Effector memory CD4-positive, alpha-beta T cell (primary cell): Measurements from ENCODE around the gene CDH23.

Source experiments
- DNase-seq, 3 donors: peaks; one replicate each; pipeline ENCODE4 v3.0.0-alpha.2; 2020
- H3K27ac ChIP-seq: 2 replicates; pipeline ENCODE4 v1.7.0; 2013; ENCODE audit warnings: mild to moderate bottlenecking, low read length, moderate library complexity; ENCODE audit not compliant: insufficient read depth, poor library complexity, severe bottlenecking
- H3K27me3 ChIP-seq: replicated peaks from 2 replicates; pipeline ENCODE4 v1.7.0; 2013; ENCODE audit warnings: mild to moderate bottlenecking, low read length; ENCODE audit not compliant: insufficient read depth, control insufficient read depth, poor library complexity, severe bottlenecking
- H3K36me3 ChIP-seq: 2 replicates; pipeline ENCODE4 v1.7.0; 2013; ENCODE audit warnings: mild to moderate bottlenecking, low read length, moderate library complexity; ENCODE audit not compliant: control insufficient read depth, insufficient read depth
- H3K4me1 ChIP-seq: 2 replicates; pipeline ENCODE4 v1.7.0; 2013; ENCODE audit warnings: low read length, mild to moderate bottlenecking; ENCODE audit not compliant: control insufficient read depth, insufficient read depth, poor library complexity, severe bottlenecking
- H3K4me3 ChIP-seq: 2 replicates; pipeline ENCODE4 v1.7.0; 2013; ENCODE audit warnings: low read length, low read depth, mild to moderate bottlenecking; ENCODE audit not compliant: insufficient read depth, poor library complexity, severe bottlenecking
- H3K9me3 ChIP-seq: 2 replicates; pipeline ENCODE4 v1.7.0; 2013; ENCODE audit warnings: mild to moderate bottlenecking, low read length, moderate library complexity; ENCODE audit not compliant: control insufficient read depth

CDH23 gene

DNA sequence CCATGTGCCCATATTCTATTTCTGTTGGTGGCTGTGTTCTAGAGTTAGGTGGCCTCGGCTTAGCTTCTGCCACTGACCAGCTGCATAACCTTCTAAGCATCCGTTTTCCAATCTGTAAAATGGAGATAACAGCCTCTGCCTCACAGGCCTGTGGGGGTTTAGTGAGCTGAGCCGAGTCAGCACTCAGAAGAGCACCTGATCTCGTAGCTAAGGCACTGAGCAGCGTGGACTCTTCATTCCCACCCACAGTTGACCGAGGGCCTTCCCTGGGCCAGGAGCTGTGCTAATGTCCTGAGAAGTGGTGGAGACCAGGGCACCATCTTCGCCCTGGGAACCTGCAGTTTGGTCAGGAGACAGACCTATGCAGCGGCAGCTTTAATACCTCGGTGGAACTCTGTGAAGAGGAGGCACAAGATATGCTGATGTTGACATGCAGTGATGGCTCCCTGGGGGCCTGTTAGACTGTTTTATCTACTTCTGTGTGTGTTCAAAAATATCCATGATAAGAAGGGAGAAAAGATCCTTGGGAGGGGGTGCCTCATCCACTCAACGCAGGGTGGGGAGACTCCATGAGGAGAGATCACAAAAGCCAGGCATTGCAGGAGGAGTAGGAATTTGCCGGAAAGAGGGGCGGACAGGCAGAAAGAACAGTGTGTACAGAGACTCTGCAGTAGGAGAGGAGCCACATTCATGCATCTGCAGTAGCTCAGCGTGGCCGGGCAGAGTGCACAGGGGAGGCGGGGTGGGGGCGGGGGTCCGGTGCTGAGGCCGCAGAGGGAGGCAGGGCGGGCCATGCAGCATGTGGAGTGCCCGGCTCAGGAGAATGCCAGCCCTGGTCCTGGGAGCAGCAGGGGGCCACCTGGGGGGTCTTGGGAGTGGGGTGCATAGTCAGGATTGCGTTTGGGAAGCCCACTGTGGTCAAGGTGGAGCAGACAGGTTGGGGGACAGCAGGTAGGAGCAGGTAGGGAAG is 186.1 kb downstream of the CDH23 start:
- no peaks in the 10 kb centered on the region for H3K4me1 ChIP-seq
- H3K36me3 ChIP-seq = no peaks in the 10 kb centered on the region
- no peaks in the 10 kb centered on the region for H3K9me3 ChIP-seq
- no peak overlapping the region for H3K27ac ChIP-seq
- H3K27me3 ChIP-seq = peaks cover 1% of the 10 kb centered on the region
- DNase-seq = no peak
- no peak overlapping the region for H3K4me3 ChIP-seq

GRCh38 chr10:71584461-71584860 is 187.7 kb downstream of the CDH23 start:
- Histone ChIP-seq H3K9me3 (no peaks in the 10 kb centered on the region), H3K27ac (no peak overlapping the region), H3K36me3 (no peaks in the 10 kb centered on the region), H3K27me3 (peaks cover 4% of the 10 kb centered on the region), H3K4me3 (no peak overlapping the region), H3K4me1 (no peaks in the 10 kb centered on the region)
- DNase-seq = no peak

- DNase-seq = no peak
- no peaks in the 10 kb centered on the region for H3K36me3 ChIP-seq
- H3K9me3 ChIP-seq = no peaks in the 10 kb centered on the region
- no peak overlapping the region for H3K4me3 ChIP-seq
- H3K4me1 ChIP-seq = no peaks in the 10 kb centered on the region
- peaks cover 4% of the 10 kb centered on the region for H3K27me3 ChIP-seq
- H3K27ac ChIP-seq = no peak overlapping the region
Observed at GRCh38 chr10:71584902-71585563, 188.3 kb downstream of the CDH23 start.

DNA sequence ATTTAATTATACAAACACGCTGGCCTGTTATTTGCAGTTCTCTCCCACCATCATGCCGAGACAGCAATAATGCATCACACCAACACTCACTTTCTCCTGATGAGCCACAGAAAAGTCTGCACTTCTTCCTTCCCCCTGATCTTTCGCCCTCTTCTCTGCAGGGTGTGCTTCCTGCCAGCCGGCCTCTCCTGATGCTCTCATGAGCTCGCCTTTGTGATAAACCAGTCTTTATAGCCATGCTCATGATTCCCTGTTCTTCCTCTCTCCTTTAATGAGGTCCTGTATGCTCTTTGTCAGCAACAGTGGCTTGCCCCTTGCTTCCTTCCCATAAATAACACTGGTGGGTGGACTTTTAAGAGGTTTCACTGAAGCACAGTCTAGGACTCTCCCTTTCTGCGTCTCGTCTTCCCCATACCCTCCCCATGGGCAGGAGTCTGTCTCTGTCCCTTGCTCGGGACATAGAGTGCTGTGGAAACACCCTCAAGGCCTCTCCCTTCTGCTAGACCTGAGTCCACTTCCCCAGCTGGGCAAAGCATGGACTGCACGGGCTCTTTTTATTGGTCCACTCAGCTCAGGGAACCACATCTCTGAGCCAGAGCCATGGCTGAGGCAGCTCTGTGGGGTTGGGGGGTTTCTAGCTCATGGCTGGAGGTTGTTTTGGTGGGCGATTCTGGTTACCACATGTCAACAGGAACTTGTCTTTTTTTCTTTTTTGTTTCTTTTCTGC is 189.0 kb downstream of the CDH23 start:
- H3K9me3 ChIP-seq = no peaks in the 10 kb centered on the region

GRCh38 chr10:71587941-71588573 is 191.3 kb downstream of the CDH23 start:
- Histone ChIP-seq H3K36me3 (no peaks in the 10 kb centered on the region), H3K4me3 (no peak overlapping the region), H3K27ac (no peak overlapping the region), H3K9me3 (no peaks in the 10 kb centered on the region), H3K4me1 (no peaks in the 10 kb centered on the region), H3K27me3 (peaks cover 4% of the 10 kb centered on the region)
- no peak for DNase-seq

More for the DNA sequence above, 189.0 kb downstream of the CDH23 start:
- H3K4me3 ChIP-seq = no peak overlapping the region
- H3K4me1 ChIP-seq = no peaks in the 10 kb centered on the region
- DNase-seq = no peak
- H3K27ac ChIP-seq = no peak overlapping the region
- H3K36me3 ChIP-seq = no peaks in the 10 kb centered on the region
- peaks cover 4% of the 10 kb centered on the region for H3K27me3 ChIP-seq

DNA sequence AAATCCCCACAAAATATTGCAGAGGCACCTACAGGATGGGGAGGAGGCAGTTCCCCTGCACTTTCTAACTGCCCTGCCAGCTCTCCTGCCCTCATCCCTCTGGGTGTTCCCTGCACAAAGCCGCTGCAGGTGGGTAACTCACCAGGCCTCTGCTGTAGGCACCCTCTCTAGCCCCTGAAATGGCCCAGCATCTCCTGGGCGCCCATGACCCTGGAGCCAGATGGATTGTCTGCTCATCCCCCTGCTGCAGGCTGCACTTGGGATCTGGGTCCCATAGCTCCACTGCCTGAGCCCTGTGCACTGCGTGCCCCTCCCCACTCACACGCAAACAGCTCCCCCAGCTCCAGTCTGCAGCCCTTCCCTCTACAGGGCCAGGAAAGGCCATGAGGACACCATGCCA is 192.0 kb downstream of the CDH23 start:
- H3K4me3 ChIP-seq = no peak overlapping the region
- no peaks in the 10 kb centered on the region for H3K9me3 ChIP-seq
- H3K27me3 ChIP-seq = peaks cover 4% of the 10 kb centered on the region
- no peaks in the 10 kb centered on the region for H3K36me3 ChIP-seq
- H3K27ac ChIP-seq = no peak overlapping the region
- no peak for DNase-seq
- no peaks in the 10 kb centered on the region for H3K4me1 ChIP-seq

GRCh38 chr10:71589617-71590551 is 193.2 kb downstream of the CDH23 start:
- Histone ChIP-seq H3K36me3 (no peaks in the 10 kb centered on the region), H3K9me3 (no peaks in the 10 kb centered on the region), H3K4me3 (no peak overlapping the region), H3K4me1 (no peaks in the 10 kb centered on the region), H3K27me3 (peaks cover 4% of the 10 kb centered on the region), H3K27ac (no peak overlapping the region)
- no peak for DNase-seq

DNA sequence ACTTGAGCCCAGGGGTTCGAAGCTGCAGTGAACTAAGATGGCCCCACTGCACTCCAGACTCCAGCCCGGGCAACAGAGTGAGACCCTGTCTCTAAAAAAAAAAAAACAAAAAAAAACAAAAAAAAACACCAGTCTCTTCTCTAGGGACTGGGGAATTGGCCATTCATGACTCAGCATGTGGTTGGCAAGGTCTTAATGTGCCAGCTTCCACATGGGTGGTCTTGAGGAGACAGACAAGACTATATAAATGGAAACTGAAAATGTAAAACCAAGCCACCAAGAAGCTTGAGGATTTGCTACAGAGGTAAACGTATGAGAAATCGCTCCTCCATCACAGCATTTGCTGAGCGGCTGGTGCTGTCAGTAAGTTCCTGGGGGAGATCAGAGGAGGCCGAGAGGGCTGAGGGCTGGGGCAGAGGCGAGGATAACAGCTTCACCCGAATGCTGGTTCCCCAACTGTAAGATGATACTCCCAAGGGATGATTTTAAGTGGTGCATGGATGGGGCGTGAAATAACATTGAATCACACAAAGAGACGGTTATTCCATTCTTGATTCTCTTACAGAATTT is 194.1 kb downstream of the CDH23 start:
- peaks cover 4% of the 10 kb centered on the region for H3K27me3 ChIP-seq

More for the DNA sequence above, 194.1 kb downstream of the CDH23 start:
- H3K27ac ChIP-seq = no peak overlapping the region
- H3K36me3 ChIP-seq = no peaks in the 10 kb centered on the region
- no peak for DNase-seq
- H3K4me1 ChIP-seq = no peaks in the 10 kb centered on the region
- no peak overlapping the region for H3K4me3 ChIP-seq
- no peaks in the 10 kb centered on the region for H3K9me3 ChIP-seq
